Fibroblast of skin of back (primary cell): ENCODE measurements around the gene PARP1.
A peak's percentile ranks its signal among the peaks of the same experiment; 100 is the strongest.

Experiments
- DNase-seq: peaks from one replicate; pipeline ENCODE4 v3.0.0-alpha.2; 2013

The PARP1 gene

DNA sequence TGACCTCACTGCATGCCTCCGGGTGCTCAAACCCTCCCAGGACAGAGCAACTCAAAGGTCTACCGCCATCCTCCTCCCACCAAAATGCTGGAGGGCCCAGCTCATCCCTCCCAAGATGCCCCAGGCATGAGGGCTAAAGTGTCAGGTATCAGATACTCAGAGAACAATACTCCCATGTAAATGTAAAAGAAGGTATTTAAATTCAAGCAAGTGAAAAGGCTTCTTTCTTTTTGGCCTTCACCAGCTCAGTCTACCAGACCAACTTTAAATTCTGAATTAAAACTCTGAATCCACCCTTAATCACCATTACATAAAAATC is 3.0 kb downstream of the PARP1 start:
- no peak for DNase-seq

DNA sequence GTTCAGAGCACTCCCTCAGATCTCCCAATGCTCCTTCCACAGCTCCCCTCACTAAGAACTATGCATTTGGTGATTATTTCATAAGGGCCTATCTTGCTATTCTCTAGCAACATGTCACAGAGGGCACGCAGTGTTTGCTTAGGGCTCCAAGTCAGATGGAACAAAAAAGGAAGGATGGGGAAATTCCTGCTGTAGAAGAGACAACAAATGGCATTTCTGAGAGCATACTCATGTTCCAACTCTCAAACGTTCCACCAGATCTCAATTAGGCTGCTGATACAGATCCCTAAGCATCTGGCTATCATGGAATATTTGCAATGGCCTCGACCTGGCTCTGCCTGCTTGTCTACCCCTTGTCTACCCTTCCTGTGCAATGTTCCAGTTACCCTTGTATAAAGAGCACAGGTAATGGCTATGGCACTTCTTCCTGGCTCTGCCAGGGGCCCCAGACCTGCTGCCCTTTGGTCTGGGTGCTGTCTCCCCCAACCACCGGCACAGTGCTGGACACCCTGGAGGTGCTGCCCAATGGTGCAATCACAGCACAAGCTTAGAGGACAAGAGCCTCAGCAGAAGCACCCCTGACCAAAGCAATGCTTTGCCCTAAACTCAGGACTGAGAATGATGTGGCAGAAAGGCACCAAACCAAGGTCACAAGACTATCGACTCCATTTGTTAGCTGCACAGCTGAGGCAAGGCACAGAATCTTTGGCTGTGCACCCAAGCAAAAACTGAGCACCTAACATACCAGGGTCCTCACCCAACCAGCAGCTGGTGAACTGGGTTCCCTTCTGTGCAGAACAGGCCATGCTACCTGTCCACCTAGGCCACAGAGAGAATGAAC is 3.6 kb downstream of the PARP1 start:
- DNase-seq: peak; percentile 52

DNA sequence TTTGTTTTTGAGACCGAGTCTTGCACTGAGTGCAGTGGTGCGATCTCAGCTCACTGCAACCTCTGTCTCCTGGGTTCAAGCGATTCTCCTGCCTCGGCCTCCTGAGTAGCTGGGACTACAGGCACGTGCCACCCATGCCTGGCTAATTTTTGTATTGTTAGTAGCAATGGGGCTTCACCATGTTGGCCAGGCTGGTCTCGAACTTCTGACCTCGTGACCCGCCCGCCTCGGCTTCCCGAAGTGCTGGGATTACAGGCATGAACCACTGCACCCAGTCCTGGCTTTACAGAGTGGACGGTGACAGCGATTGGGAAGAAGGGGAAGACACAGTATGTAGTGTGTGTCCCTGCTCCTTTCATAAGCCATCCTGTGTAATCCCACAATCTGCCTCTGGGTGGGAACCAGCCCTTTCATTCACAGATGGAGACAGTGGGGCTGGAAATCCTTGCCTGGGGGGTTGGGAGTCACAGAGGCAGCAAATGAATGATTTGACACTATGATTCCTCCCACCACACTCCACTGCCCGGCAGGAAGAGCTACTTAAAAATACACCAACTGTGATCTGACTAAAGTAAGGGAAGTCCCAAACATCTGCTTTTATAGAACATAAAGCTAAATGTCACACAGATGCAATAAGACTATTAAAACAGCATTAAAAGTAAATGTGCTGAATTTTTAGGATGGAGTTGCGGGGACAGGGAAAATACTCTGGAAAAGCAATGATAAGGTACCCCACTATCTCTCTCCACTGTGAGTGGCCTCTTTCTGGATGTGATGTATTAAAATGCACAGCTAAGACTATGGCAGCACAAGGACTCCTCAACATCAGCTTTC is 4.5 kb downstream of the PARP1 start:
- peak; percentile 39 for DNase-seq

DNA sequence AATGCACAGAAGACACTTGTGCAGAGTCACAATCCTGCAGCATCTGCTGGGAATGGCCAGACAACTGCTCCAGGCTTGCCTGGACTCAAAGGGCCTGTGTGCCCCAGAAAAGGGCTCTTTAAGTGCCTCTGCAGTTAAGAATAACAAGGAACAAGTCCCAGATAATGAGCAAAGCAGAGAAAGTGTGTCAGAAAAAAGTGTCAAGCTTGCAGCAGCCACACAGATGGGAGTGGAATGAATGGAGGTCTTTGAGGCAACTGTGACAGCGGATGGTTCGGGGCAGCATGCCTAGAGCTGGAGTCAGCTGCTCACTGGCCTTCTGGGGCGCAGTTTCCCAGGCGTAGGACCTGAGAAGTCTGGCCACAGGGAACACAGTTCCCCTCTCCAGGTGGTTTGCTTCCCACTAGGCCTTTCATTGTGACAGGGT is 5.1 kb downstream of the PARP1 start:
- DNase-seq: no peak

DNA sequence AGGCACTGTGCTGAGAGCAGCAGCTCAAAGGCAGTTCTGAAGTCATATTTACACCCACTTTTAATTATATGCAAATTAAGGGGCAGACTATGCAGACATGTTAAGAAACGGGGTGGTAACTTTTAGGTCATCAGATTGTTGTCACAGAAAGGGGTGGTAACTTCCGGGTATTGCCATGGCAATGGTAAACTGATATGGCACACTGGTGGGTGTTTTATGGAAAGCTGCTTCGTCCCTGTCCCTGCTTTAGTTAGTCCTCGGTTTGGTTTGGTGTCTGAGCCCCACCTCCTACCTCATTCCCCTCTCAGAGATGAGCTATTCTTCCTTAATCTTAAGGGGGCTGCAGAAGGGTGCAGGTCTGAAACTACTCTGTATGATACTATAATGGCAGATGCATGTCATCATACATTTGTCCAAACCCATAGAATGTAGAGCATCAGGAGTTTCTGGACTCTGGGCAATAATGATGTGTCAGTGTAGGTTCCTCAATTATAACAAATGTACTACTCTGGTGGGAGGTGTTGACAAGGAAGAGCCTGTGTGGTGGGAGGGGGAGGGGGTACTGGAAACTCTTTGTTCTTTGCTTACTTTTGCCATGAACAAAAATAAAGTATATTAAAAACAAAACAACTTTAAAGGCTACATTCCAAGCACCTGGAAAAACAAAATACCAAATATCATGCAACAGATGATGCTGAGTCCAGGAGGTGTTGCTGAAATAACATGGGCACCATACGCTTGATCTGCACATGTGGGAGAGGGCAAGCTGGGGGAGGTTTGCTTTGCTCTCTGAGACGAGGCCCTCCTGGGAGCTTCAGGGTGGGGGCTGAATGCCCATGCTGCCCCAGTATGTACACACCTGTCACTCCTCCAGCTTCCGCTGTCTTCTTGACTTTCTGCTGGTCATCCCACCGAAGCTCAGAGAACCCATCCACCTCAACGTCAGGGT is 6.3 kb downstream of the PARP1 start:
- DNase-seq: no peak

DNA sequence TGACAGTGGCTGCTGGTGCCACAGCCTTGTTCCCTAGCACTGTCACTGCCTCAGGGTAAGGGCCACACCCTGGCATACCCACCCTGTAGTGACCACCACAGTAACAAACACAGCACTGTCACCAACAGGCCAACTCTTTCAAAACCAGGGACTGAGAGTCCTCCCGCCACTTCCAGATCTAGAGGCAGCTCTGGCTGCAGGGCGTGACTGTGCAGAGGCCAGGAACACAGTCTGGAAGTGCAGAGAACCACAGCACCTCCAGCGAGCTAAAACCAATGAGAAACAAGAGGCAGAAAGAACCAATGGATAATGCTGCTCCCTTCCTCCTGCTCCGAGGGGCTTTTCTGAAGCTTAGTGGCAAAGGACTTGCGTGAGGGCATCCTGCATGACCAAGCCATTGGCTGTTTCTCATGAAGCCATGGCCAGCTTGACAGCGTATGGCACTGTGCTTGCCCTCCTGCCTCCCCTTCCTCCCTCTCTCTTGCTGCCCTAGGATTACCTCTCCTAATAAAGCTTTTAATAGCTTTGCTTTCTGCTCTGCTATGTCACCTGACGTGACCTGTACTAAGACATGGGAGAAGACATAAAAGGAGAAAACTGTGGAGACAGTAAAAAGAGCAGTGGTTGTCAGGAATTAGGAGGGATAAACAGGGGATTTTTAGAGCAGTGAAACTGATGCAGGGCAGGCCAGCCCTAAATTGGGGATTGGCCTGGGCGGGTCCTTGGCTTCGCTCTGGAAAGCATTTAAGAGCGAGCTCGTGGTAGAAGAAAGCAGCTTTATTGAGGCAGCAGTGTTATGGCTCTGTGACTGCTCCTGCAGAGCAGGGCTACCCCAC is 7.2 kb downstream of the PARP1 start:
- DNase-seq: no peak

DNA sequence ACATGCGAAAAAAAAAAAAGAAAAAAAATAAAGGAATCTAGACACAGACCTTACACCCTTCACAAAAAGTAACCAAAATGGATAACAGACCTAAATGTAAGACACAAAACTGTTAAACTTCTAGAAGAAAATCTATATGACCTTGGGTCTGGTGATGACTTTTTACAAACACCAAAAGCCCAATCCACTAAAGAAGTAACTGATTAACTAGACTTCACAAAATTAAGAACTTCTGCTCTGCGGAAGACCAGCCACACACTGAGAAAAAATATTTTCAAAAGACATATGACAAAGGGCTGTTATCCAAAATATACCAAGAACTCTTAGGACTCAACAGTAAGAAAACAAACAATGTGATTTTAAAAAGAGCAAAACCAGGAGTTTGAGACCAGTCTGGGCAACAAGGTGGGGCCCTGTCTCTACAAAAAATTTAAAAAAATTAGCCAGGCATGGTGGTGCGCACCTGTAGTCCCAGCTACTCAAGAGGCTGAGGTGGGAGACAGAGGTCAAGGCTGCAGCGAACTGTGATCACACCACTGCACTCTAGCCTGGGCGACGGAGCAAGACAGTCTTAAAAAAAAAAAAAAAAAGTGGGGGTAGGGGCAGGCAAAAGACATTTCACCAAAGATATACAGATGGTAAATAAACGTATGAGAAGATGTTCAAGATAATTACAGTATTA is 9.8 kb downstream of the PARP1 start:
- no peak for DNase-seq

DNA sequence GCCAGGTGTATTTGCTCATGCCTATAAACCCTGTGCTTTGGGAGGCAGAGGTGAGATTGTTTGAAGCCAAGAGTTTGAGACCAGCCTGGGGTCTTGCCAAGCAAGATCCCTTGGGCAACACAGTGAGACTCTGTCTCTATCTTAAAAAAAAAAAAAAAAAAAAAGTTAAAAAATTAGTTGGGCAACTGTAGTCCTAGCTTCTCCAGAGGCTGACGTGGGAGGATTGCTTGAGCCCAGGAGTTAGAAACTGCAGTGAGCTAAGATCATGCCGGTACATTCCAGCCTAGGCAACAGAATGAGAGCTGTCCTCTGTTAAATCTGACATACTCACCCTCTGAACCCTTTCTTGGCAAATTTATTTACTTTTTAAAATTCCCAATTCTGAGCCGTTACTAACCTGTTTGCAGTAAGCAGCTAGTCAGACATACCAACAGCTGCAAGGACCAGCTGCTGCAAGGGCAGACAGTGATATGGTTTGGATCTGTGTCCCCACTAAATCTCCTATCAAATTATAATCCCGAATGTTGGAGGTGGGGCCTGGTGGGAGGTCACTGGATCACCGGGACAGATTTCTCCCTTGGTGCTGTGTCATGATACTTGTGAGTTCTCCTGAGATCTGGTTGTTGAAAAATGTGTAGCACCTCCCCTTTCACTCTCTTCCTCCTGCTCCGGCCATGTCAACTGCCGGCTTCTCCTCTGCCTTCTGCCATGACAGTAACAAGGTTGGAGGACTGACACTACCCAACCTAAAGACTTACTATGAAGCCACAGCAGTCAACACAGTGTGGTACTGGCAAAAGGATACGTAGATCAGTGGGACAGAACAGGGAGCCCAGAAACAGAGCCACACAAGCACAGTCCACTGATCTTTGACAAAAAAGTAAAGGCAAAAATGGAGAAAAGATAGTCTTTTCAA is 10.6 kb downstream of the PARP1 start:
- no peak for DNase-seq

DNA sequence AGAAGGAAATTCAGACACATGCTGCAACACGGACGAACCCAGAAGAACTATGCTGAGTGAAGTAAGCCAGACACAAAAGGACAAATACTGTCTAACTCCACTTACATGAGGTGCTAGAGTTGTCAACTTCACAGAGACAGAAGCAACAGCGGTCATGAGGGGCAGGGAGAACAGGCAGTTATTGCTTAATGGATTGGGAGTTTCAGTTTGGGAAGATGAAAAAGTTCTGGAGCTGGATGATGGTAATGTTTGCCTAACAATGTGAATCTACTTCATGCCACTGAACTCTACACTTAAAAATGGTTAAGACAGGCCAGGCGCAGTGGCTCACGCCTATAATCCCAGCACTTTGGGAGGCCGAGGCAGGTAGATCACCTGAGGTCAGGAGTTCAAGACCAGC is 12.1 kb downstream of the PARP1 start:
- no peak for DNase-seq

DNA sequence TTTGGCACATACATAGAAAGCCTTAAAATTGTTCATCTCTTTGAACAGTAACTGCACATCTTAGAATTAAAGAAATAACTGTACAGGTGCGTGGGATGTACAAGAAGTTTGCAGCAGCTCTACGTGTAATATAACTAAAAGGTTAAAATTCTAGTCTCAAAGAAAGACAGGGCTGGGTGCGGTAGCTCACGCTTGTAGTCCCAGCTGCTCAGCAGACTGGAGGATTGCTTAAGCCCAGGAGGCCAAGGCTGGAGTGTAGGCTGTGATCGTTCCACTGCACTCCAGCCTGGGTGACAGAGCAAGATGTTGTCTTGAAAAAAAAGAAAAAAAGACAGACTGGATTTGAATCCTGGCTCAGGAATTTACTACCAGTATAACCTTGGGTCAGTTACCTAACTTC is 13.4 kb downstream of the PARP1 start:
- no peak for DNase-seq

DNA sequence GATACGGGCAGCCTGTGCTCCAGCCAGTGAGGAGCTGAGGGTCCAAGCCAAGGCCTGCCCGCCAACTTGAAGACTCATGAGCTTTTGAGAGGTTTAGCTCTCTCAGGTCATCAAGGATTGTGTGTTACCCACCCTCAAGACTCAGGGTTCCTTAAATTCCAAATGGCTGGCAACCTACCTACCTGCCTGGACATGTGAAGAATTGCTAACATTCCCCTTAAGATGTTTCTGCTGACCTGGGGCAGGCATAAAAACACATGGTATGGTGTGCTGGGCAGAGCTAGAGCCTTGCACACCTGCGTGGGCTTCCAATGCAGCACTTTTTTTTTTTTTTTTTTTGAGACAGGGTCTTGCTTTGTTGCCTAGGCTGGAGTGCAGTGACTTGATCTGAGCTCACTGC is 17.2 kb downstream of the PARP1 start:
- no peak for DNase-seq

DNA sequence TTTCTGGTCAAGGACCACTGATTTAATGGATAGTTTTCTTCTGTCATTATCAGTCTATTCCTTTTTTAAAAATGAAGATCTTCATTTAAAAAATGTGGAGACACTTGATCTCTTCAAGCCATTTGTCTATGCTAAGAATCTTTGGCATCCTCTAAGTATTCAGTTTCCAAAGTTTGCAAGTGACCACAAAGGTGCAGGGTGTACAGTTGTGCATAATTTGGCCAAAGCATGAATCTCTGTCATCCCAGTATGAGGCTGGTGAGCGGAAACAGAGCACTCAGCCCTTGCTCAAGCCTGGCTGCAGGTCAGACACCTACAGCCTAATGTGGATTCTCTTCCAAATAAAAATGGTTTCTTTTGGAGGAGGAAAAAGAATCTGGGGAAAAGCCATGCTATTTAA is 19.8 kb downstream of the PARP1 start:
- DNase-seq: no peak

DNA sequence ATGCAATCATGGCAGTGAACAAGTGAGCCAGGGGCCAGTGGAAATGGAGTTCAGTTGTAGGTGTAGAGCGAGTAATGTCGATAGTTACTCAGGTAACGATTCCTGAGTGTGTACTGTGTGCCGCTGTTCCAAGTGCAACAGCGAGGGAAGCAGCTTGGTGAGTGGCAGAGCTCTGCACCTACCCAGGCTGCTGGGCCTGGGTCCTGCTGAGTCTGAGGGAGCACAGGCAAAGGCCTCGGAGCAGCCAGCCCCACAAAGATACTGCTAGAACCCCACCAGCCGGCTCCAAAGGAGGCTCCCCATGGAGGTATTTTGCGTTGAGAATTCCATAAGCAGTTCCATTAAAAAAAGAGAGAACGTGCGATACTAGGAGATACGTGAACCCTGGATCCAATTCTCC is 23.2 kb downstream of the PARP1 start:
- DNase-seq: no peak

DNA sequence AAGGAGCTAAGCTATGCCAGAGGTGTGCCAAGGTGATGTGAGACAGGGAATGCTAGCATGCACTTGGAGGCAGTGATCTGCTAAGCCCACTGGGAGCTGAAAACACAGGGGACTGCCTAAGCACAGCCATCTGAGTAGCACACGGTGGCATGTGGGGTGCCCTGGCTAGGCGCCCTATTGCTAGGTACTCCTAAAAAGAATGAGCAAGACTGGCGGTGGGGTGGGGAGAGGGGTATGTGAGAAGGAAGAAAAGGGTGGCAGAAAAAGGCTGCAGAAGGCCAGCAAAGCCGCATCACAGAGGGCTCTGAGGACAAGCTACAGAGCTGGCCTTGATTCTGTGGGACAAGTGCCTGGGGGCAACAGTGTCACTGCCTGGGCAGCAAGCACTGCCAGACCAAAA is 23.9 kb downstream of the PARP1 start:
- no peak for DNase-seq

DNA sequence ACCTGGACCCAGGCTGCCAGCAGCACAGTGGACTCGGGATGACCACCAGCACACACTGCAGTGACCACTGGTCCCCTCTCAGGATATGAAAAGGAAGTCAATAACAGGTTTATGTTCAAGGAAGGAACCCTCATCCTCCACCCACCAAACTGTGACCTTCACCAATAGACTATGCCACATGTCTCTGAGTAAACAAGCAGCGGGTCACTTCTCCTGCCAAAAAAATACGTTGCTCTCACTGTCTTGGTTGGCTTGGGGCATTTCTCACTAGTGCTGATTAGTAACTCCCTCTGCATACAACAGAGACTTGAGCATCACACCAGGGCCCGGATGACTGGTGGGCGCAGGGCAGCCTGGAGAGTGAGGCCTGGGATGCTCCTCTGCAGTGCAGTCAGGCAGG is 25.9 kb downstream of the PARP1 start:
- no peak for DNase-seq

DNA sequence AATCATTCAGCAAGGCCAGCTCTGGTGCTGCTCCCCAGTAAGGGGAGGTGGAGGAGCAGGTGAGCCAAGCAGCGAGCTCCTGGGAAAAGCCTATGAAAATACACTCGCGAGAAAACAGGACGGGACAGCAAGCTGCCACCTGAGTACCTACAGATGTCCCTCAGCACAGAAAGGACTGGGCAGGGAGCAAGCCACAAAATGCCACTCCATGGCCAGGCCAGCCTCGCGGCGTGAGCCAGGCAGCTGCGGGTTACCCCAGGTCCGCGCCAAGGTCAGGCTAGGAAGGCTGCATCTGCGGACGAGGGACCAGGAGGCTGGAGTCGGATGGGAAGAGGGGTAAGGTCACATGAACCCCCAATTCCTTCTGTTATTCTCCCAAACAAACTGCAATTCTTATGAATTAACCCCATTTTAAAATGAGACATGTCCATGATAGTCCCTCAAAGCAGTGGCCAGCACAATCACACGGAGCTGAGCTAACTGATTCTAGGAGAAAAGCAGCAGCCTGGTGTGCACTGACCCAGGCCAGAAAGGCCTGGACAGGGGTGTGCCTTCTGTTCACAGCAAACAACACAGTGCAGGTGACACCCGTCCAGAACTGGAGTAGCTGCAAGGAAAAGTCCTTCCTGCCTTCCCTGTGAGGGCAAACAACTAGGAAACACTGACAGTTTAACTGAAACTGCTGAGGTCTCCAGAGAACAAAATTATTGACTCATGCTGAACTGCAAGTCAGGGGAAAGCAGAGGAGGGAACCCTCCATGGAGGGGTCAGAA is 26.5 kb downstream of the PARP1 start:
- DNase-seq: no peak

DNA sequence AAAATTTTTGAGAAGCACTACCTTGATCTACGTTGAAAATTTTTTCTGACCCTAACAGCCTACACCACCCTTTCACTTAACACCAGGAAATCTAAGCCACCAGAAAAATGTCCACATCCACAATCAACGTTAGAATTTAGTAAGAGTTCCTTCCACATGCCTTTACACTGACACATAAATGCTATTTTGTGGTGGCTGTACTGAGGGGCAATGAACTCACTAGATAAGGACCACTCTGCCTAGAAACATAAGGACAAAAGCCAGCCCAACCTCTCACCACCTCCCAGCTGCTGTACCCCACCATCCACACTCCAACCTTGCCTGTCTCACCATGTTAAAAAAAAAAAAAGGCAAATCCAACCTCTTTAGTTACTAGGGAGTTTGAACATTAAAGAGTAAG is 29.8 kb downstream of the PARP1 start:
- no peak for DNase-seq

DNA sequence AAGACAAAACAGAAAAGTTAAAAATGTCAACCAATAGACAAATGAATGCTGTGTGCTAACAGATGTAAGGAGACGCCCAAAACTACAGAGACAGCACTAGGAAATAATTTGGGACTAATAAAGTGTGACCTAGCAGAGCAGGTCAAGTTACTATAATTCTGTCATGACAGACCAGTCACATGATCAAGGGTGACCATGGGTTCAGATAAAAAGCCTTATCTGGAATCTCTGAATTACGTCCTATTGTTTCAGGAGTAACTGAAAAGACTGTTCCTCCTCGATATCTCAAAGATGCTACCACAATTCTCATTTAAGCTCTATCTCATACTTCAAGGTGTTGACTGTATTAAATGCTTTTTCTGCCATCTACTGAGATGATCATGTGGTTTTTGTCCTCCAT is 31.6 kb downstream of the PARP1 start:
- DNase-seq: no peak

DNA sequence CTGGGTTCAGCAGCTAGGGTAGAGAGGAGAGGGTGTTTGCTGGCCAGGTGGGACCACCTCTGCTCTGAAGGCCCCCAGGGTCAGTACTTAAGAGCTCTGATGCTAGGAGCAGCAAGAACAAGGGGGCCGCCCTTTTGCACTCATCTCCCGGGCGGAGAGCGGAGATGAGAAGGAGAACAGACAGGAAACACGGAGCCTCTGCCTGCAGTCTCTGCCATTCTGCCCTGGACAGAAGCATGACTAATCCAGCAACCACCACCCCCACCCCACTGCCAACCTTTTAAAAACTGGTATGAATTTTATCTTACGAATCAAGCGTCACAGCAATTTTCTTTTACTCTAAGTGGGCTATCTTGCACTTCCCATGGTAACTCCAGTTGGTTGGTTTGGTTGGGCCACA is 34.5 kb downstream of the PARP1 start:
- no peak for DNase-seq

DNA sequence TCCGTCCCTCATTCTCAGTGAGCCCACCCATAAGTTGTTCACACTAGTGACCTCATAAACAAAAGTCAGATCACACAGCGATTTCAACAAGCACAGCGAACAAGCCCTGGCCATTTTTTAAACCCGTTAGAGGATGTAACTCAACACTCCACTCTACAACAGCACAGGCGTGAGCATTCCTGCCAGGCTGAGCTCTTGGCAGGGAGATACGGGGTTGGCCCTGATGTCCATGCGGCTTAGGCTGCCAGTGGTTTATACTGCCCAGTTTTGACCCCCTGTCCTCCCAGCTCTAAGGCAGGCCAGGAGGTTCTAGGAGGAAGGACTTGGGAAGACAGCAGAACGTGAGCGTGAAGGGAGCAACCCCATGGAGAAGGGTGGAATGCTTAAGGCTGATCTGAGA is 35.0 kb downstream of the PARP1 start:
- no peak for DNase-seq
